WTC11 (cell line): ENCODE results near the gene BOC. TPM values are rescaled to one million over a fixed set of nuclear protein-coding genes. Genes with fewer than 3 reads are reported as not detected.

Source experiments
- ATAC-seq: fragments of 200-7000 bp; cut with Tn5 transposase; 2 replicates; pipeline ENCODE4 v1.10.0; 2021; ENCODE audit warnings: mild to moderate bottlenecking, moderate library complexity
- CTCF ChIA-PET: fragments of 300-600 bp; sonication (Branson Sonifier 250); formaldehyde crosslinking; loops from one replicate; lab custom pipeline; 2021; ENCODE audit warnings: antibody characterized with exemption; lab: Charles Lee
- POLR2A ChIA-PET: fragments of 350-600 bp; sonication (Branson Sonifier 250); formaldehyde crosslinking; loops from one replicate; lab custom pipeline; 2021; ENCODE audit warnings: antibody characterized with exemption; lab: Charles Lee
- DNase-seq: peaks from one replicate; pipeline ENCODE4 v3.0.0; 2021; ENCODE audit warnings: low spot score
- H3K27ac Mint-ChIP-seq: 2 replicates; pipeline ENCODE4 v1.8.0; 2021; ENCODE audit warnings: mixed read lengths
- H3K27me3 Mint-ChIP-seq: 2 replicates; pipeline ENCODE4 v1.8.0; 2021; ENCODE audit warnings: low read depth, mild to moderate bottlenecking, moderate library complexity, mixed read lengths
- H3K36me3 Mint-ChIP-seq: 2 replicates; pipeline ENCODE4 v1.8.0; 2021; ENCODE audit warnings: mixed read lengths
- H3K4me1 Mint-ChIP-seq: 2 replicates; pipeline ENCODE4 v1.8.0; 2022; ENCODE audit warnings: mixed read lengths
- H3K4me3 Mint-ChIP-seq: 2 replicates; pipeline ENCODE4 v1.8.0; 2021; ENCODE audit warnings: mild to moderate bottlenecking, moderate library complexity, mixed read lengths
- H3K9me3 Mint-ChIP-seq: 2 replicates; pipeline ENCODE4 v1.8.0; 2021; ENCODE audit warnings: mixed read lengths
- ESRRA ChIP-seq: sonication (generic); formaldehyde crosslinking; IDR thresholded peaks from 2 replicates; pipeline ENCODE4 v1.8.1; 2022; ENCODE audit warnings: mild to moderate bottlenecking, missing genetic modification reagents, borderline replicate concordance
- FOXJ3 ChIP-seq: sonication (generic); formaldehyde crosslinking; IDR thresholded peaks from 2 replicates; pipeline ENCODE4 v1.9.0; 2021; ENCODE audit warnings: missing genetic modification reagents, mild to moderate bottlenecking, borderline replicate concordance
- FOXK1 ChIP-seq: sonication (generic); formaldehyde crosslinking; IDR thresholded peaks from 2 replicates; pipeline ENCODE4 v1.8.0; 2022; ENCODE audit warnings: mild to moderate bottlenecking, moderate library complexity, missing genetic modification reagents
- HMGA2 ChIP-seq: fragments of 250-450 bp; sonication (Bioruptor Pico); IDR thresholded peaks from 2 replicates; pipeline ENCODE4 v1.4.0; 2021; ENCODE audit warnings: mild to moderate bottlenecking, moderate library complexity
- MXD4 ChIP-seq: fragments of 250-450 bp; sonication (Bioruptor Pico); IDR thresholded peaks from 2 replicates; pipeline ENCODE4 v1.8.0; 2021; ENCODE audit warnings: mild to moderate bottlenecking, moderate library complexity, borderline replicate concordance
- OVOL2 ChIP-seq: fragments of 250-450 bp; sonication (Bioruptor Pico); IDR thresholded peaks from 2 replicates; pipeline ENCODE4 v1.9.0; 2021; ENCODE audit warnings: mild to moderate bottlenecking, borderline replicate concordance
- RORB ChIP-seq: fragments of 250-450 bp; sonication (Bioruptor Pico); IDR thresholded peaks from 2 replicates; pipeline ENCODE4 v1.9.0; 2021; ENCODE audit warnings: mild to moderate bottlenecking
- SMAD3 ChIP-seq: sonication (generic); formaldehyde crosslinking; IDR thresholded peaks from 2 replicates; pipeline ENCODE4 v1.8.0; 2022; ENCODE audit warnings: missing genetic modification reagents, mild to moderate bottlenecking, borderline replicate concordance
- SOX15 ChIP-seq: fragments of 250-450 bp; sonication (Bioruptor Pico); IDR thresholded peaks from 2 replicates; pipeline ENCODE4 v1.9.0; 2021; ENCODE audit warnings: mild to moderate bottlenecking
- TEAD1 ChIP-seq: sonication (generic); formaldehyde crosslinking; IDR thresholded peaks from 2 replicates; pipeline ENCODE4 v1.8.0; 2022; ENCODE audit warnings: mild to moderate bottlenecking, missing genetic modification reagents
- TEAD4 ChIP-seq: sonication (generic); formaldehyde crosslinking; IDR thresholded peaks from 2 replicates; pipeline ENCODE4 v1.8.0; 2022; ENCODE audit warnings: mild to moderate bottlenecking, missing genetic modification reagents
- TP53 ChIP-seq: sonication (generic); formaldehyde crosslinking; IDR thresholded peaks from 2 replicates; pipeline ENCODE4 v1.8.1; 2023; ENCODE audit warnings: mild to moderate bottlenecking, missing genetic modification reagents
- ZNF219 ChIP-seq: sonication (generic); formaldehyde crosslinking; IDR thresholded peaks from 2 replicates; pipeline ENCODE4 v1.8.0; 2023; ENCODE audit warnings: missing genetic modification reagents, mild to moderate bottlenecking, borderline replicate concordance
- total RNA-seq: library from RNA; stranded (reverse); gene quantifications from 3 replicates; pipeline ENCODE4 v1.2.3, GENCODE V29; 2021
- TF ChIP-seq, protein P1 (sequence below): sonication (generic); formaldehyde crosslinking; IDR thresholded peaks from 2 replicates; pipeline ENCODE4 v1.8.0; 2022; ENCODE audit warnings: mild to moderate bottlenecking, missing genetic modification reagents
- TF ChIP-seq, protein P2 (sequence below): sonication (generic); formaldehyde crosslinking; IDR thresholded peaks from 2 replicates; pipeline ENCODE4 v1.8.1; 2022; ENCODE audit warnings: low read depth, missing genetic modification reagents, borderline replicate concordance
- TF ChIP-seq, protein P3 (sequence below): sonication (generic); formaldehyde crosslinking; conservative IDR thresholded peaks from 2 replicates; pipeline ENCODE4 v1.8.1; 2023; ENCODE audit warnings: mild to moderate bottlenecking, low read depth, missing genetic modification reagents, moderate library complexity
- TF ChIP-seq, protein P4 (sequence below): sonication (generic); formaldehyde crosslinking; IDR thresholded peaks from 2 replicates; pipeline ENCODE4 v1.8.1; 2023; ENCODE audit warnings: mild to moderate bottlenecking, missing genetic modification reagents, borderline replicate concordance

BOC gene
- total RNA-seq, 1 experiment from 2014 or later = 8.0 TPM

DNA sequence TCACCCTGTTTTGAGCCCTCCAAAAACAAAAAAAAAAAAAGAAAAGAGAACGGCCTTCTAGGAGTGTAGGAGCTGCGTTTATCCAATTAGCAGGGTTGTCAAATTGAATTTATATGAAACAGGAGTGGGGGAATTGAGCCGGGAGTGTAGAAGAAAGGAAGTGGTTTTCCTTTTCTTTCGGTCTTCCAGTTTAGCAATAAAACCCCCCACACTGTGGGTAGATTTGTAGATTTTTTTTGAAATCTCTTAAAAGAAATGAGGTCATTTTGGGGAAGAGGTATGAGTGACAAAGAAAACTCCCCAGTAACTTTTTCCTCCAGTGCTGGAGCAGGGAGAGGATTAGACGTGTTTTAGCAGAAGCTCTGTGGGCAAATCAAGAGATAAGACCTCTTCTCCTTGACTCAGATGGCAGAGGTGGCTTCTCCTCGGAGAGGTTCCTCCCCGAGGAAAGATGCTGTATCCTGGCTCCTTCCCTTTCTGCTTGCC, 30.8 kb downstream of the BOC start:
- POLR2A ChIA-PET = interaction anchor here (0.6 to 1.8 kb wide), 4 partner anchors 22 to 208 kb away, joined by 3 to 4 read pairs (median 3); no protein-coding TSS in a partner anchor
- CTCF ChIA-PET = interaction anchor here (0.6 to 1.5 kb wide), 10 partner anchors 14 to 582 kb away, joined by 3 to 7 read pairs (median 3); no protein-coding TSS in a partner anchor
- H3K36me3 Mint-ChIP-seq = no peaks in the 10 kb centered on the region
- TF ChIP-seq FOXK1 (CRISPR knock-in tag) = no peak
- no peak for TF ChIP-seq SMAD3
- no peak for TF ChIP-seq ESRRA (CRISPR knock-in tag)
- TF ChIP-seq TEAD1 (CRISPR knock-in tag) = no peak
- TF ChIP-seq, protein P1, sequence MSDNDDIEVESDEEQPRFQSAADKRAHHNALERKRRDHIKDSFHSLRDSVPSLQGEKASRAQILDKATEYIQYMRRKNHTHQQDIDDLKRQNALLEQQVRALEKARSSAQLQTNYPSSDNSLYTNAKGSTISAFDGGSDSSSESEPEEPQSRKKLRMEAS (CRISPR knock-in tag) = no peak
- ATAC-seq = no peak
- no peak for DNase-seq
- H3K4me1 Mint-ChIP-seq = peaks cover 58% of the 10 kb centered on the region
- no peaks in the 10 kb centered on the region for H3K27me3 Mint-ChIP-seq
- H3K4me3 Mint-ChIP-seq = peak overlapping the region; percentile 53
- 0 out of 2 replicates have a peak overlapping the region, but pooled peaks have one; percentile 39 for H3K27ac Mint-ChIP-seq
- H3K9me3 Mint-ChIP-seq = no peaks in the 10 kb centered on the region

DNA sequence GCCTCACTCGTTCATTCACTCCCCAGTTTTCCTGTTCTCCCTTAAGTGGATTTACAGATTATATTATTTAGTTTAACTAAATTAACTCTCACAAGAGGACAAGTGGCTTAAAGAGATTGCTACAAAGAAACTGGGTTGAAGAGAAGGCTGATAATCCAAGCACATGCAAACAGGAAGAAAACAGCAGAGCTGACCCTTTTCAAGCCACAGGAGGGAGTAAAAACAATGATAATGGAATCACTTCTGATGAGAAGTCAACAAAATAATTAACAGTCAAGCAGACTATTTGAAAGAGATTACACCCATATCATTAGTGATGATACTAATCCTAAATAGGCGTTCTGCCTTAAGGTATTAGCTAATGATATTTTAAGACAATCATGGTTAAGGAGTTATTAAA, 31.7 kb downstream of the BOC start:
- H3K36me3 Mint-ChIP-seq = no peaks in the 10 kb centered on the region
- CTCF ChIA-PET = interaction anchor here (1.3 kb wide), 1 partner anchor 96 kb away, joined by 3 read pairs; no protein-coding TSS in a partner anchor
- DNase-seq (no peak), ATAC-seq (no peak)
- POLR2A ChIA-PET = no interaction called here
- TF ChIP-seq HMGA2 (CRISPR knock-in tag) = no peak
- TF ChIP-seq, protein P2, sequence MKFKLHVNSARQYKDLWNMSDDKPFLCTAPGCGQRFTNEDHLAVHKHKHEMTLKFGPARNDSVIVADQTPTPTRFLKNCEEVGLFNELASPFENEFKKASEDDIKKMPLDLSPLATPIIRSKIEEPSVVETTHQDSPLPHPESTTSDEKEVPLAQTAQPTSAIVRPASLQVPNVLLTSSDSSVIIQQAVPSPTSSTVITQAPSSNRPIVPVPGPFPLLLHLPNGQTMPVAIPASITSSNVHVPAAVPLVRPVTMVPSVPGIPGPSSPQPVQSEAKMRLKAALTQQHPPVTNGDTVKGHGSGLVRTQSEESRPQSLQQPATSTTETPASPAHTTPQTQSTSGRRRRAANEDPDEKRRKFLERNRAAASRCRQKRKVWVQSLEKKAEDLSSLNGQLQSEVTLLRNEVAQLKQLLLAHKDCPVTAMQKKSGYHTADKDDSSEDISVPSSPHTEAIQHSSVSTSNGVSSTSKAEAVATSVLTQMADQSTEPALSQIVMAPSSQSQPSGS (CRISPR knock-in tag) = no peak
- TF ChIP-seq, protein P3, sequence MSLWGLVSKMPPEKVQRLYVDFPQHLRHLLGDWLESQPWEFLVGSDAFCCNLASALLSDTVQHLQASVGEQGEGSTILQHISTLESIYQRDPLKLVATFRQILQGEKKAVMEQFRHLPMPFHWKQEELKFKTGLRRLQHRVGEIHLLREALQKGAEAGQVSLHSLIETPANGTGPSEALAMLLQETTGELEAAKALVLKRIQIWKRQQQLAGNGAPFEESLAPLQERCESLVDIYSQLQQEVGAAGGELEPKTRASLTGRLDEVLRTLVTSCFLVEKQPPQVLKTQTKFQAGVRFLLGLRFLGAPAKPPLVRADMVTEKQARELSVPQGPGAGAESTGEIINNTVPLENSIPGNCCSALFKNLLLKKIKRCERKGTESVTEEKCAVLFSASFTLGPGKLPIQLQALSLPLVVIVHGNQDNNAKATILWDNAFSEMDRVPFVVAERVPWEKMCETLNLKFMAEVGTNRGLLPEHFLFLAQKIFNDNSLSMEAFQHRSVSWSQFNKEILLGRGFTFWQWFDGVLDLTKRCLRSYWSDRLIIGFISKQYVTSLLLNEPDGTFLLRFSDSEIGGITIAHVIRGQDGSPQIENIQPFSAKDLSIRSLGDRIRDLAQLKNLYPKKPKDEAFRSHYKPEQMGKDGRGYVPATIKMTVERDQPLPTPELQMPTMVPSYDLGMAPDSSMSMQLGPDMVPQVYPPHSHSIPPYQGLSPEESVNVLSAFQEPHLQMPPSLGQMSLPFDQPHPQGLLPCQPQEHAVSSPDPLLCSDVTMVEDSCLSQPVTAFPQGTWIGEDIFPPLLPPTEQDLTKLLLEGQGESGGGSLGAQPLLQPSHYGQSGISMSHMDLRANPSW (CRISPR knock-in tag) = no peak
- no peak for TF ChIP-seq TEAD4 (CRISPR knock-in tag)
- TF ChIP-seq FOXJ3 (CRISPR knock-in tag) = no peak
- TF ChIP-seq OVOL2 (CRISPR knock-in tag) = no peak
- TF ChIP-seq ZNF219 (CRISPR knock-in tag) = no peak
- TF ChIP-seq SOX15 (CRISPR knock-in tag) = no peak
- no peak for TF ChIP-seq MXD4 (CRISPR knock-in tag)
- no peak for TF ChIP-seq RORB
- TF ChIP-seq, protein P4, sequence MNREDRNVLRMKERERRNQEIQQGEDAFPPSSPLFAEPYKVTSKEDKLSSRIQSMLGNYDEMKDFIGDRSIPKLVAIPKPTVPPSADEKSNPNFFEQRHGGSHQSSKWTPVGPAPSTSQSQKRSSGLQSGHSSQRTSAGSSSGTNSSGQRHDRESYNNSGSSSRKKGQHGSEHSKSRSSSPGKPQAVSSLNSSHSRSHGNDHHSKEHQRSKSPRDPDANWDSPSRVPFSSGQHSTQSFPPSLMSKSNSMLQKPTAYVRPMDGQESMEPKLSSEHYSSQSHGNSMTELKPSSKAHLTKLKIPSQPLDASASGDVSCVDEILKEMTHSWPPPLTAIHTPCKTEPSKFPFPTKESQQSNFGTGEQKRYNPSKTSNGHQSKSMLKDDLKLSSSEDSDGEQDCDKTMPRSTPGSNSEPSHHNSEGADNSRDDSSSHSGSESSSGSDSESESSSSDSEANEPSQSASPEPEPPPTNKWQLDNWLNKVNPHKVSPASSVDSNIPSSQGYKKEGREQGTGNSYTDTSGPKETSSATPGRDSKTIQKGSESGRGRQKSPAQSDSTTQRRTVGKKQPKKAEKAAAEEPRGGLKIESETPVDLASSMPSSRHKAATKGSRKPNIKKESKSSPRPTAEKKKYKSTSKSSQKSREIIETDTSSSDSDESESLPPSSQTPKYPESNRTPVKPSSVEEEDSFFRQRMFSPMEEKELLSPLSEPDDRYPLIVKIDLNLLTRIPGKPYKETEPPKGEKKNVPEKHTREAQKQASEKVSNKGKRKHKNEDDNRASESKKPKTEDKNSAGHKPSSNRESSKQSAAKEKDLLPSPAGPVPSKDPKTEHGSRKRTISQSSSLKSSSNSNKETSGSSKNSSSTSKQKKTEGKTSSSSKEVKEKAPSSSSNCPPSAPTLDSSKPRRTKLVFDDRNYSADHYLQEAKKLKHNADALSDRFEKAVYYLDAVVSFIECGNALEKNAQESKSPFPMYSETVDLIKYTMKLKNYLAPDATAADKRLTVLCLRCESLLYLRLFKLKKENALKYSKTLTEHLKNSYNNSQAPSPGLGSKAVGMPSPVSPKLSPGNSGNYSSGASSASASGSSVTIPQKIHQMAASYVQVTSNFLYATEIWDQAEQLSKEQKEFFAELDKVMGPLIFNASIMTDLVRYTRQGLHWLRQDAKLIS (CRISPR knock-in tag) = no peak
- no peak for TF ChIP-seq TP53 (CRISPR knock-in tag)
- TF ChIP-seq ESRRA (CRISPR knock-in tag) = no peak
- H3K9me3 Mint-ChIP-seq = no peaks in the 10 kb centered on the region
- no peak overlapping the region for H3K27ac Mint-ChIP-seq
- H3K27me3 Mint-ChIP-seq = no peaks in the 10 kb centered on the region
- no peak overlapping the region for H3K4me3 Mint-ChIP-seq
- peaks cover 67% of the 10 kb centered on the region for H3K4me1 Mint-ChIP-seq
